ENCODE results near the gene RHOG. TPM values are rescaled to one million over a fixed set of nuclear protein-coding genes. Genes with fewer than 3 reads are reported as not detected.

RHOG gene
- total RNA-seq, 1 experiment from 2014 or later: 26.4 TPM

GRCh38 chr11:3809624-3809928 lies 31.2 kb downstream of the RHOG start:
- H3K27me3 ChIP-seq (ENCODE audit: insufficient read depth, low read length): no peaks in the 10 kb centered on the region
- H3K4me1 ChIP-seq (ENCODE audit: insufficient read depth, low read length): no peaks in the 10 kb centered on the region
- H3K4ac ChIP-seq (ENCODE audit: low read depth, low read length): no peak overlapping the region
- H2BK120ac ChIP-seq (ENCODE audit: low read depth, low read length, poor library complexity, severe bottlenecking): no peak overlapping the region
- H3K23me2 ChIP-seq (ENCODE audit: insufficient read length, low read depth, low read length, poor library complexity, severe bottlenecking): peaks cover 9% of the 10 kb centered on the region
- H4K8ac ChIP-seq (replicated peaks; ENCODE audit: insufficient read length, low read depth, low read length): no peak overlapping the region
- H2BK12ac ChIP-seq (ENCODE audit: insufficient read length, low read depth, low read length): no peak overlapping the region
- no peak for DNase-seq
- no peak overlapping the region for H3K27ac ChIP-seq (ENCODE audit: insufficient read length, low read depth, low read length)
- H4K5ac ChIP-seq (ENCODE audit: insufficient read length, low read depth, low read length): no peak overlapping the region
- no peak overlapping the region for H4K91ac ChIP-seq (ENCODE audit: insufficient read length, low read depth, low read length)
- H3K9me3 ChIP-seq (ENCODE audit: control insufficient read depth, low read depth, low read length): no peaks in the 10 kb centered on the region
- no peak for TF ChIP-seq CTCF (conservative IDR thresholded peaks at IDR 0.05)
- H2AFZ ChIP-seq (ENCODE audit: low read length): no peak overlapping the region
- Mint-ChIP-seq H3K9me3 (no peaks in the 10 kb centered on the region), H3K27me3 (ENCODE audit: low read depth) (no peaks in the 10 kb centered on the region), H3K4me3 (no peak overlapping the region; a peak in 3 of 5 replicates), H3K36me3 (ENCODE audit: insufficient read depth in 1 of 3, low read depth in 3 of 3) (peaks cover 0 to 5% (median 0%) of the 10 kb centered on the region in 3 experiments; a peak in 2 of 7 replicates), H3K4me1 (peaks cover 14 to 17% of the 10 kb centered on the region in 2 experiments), H3K27ac (no peak overlapping the region; a peak in 1 of 7 replicates)
- no peak overlapping the region for H2BK5ac ChIP-seq (ENCODE audit: insufficient read length, low read length)
- H3K56ac ChIP-seq (ENCODE audit: insufficient read length, low read depth, low read length): no peak overlapping the region
- H2BK15ac ChIP-seq (ENCODE audit: low read depth, low read length): no peak overlapping the region
- WGBS (ENCODE audit: extremely low coverage, insufficient read length, low lambda C conversion rate): no CpG with 5 or more reads among the region's 1 CpG
- H3K9ac ChIP-seq (ENCODE audit: extremely low read depth, insufficient read length, low read length): no peak overlapping the region
- no peaks in the 10 kb centered on the region for H3K79me1 ChIP-seq (ENCODE audit: insufficient read depth, low read depth, low read length, poor library complexity, severe bottlenecking)
- H4K20me1 ChIP-seq (ENCODE audit: control insufficient read depth, insufficient read depth, insufficient read length): no peaks in the 10 kb centered on the region
- 0 out of 2 replicates have a peak, but pooled peaks cover 2% of the 10 kb centered on the region for H3K79me2 ChIP-seq (ENCODE audit: insufficient read depth, low read length)
- H2BK20ac ChIP-seq (ENCODE audit: low read depth, low read length, poor library complexity, severe bottlenecking): no peak overlapping the region
- H3K18ac ChIP-seq (ENCODE audit: insufficient read length, low read depth, low read length): no peak overlapping the region
- no peak overlapping the region for H3K14ac ChIP-seq (ENCODE audit: insufficient read depth, low read length)
- H3K4me2 ChIP-seq (ENCODE audit: insufficient read depth, insufficient read length, low read length): peak overlapping the region; percentile 76
- no peak overlapping the region for H3T11ph ChIP-seq (ENCODE audit: low read length)
- no peak overlapping the region for H2AK5ac ChIP-seq (ENCODE audit: insufficient read length, low read length)
- H3K23ac ChIP-seq (ENCODE audit: insufficient read length, low read depth, low read length): no peak overlapping the region

All from H9 (cell line).